GM18507 (cell line): Measurements from ENCODE around the gene NDUFS7.

Experiments used
- DNase-seq: peaks from one replicate; pipeline ENCODE4 v3.0.0; 2011; ENCODE audit warnings: low read depth; ENCODE audit not compliant: insufficient read length; ENCODE audit errors: extremely low spot score
- FAIRE-seq: peaks from 2 replicates; lab custom pipeline; 2011; peaks lifted over from hg19 to GRCh38; lab: Jason Lieb, UNC

Gene NDUFS7

GRCh38 chr19:1425102-1425837 is 41.6 kb downstream of the NDUFS7 start:
- no peak for FAIRE-seq
- no peak for DNase-seq

- DNase-seq (no peak), FAIRE-seq (no peak)
Observed at GRCh38 chr19:1425902-1426301, 42.2 kb downstream of the NDUFS7 start.

GRCh38 chr19:1426736-1427135 is 43.0 kb downstream of the NDUFS7 start:
- FAIRE-seq, result no peak
- no peak for DNase-seq

GRCh38 chr19:1427221-1427920 is 43.7 kb downstream of the NDUFS7 start:
- DNase-seq, result no peak
- no peak for FAIRE-seq

- FAIRE-seq, result no peak
- DNase-seq, result no peak
Observed at GRCh38 chr19:1428738-1429391, 45.2 kb downstream of the NDUFS7 start.

- no peak for FAIRE-seq
- no peak for DNase-seq
Observed at GRCh38 chr19:1429750-1430149, 46.0 kb downstream of the NDUFS7 start.

GRCh38 chr19:1430246-1430645 is 46.5 kb downstream of the NDUFS7 start:
- no peak for DNase-seq
- no peak for FAIRE-seq

- DNase-seq (no peak), FAIRE-seq (no peak)
Observed at GRCh38 chr19:1431759-1432506, 48.2 kb downstream of the NDUFS7 start.

GRCh38 chr19:1432507-1432887 is 48.8 kb downstream of the NDUFS7 start:
- DNase-seq (no peak), FAIRE-seq (no peak)

GRCh38 chr19:1433119-1434039 is 49.7 kb downstream of the NDUFS7 start:
- no peak for DNase-seq
- FAIRE-seq, result no peak

- FAIRE-seq, result no peak
- DNase-seq, result no peak
Observed at GRCh38 chr19:1434040-1434366, 50.3 kb downstream of the NDUFS7 start.

- FAIRE-seq (no peak), DNase-seq (no peak)
Observed at GRCh38 chr19:1434577-1435060, 50.9 kb downstream of the NDUFS7 start.

- DNase-seq (no peak), FAIRE-seq (no peak)
Observed at GRCh38 chr19:1435378-1435989, 51.8 kb downstream of the NDUFS7 start.

- FAIRE-seq (no peak), DNase-seq (no peak)
Observed at GRCh38 chr19:1437609-1438008, 53.9 kb downstream of the NDUFS7 start.

GRCh38 chr19:1438035-1438932 is 54.6 kb downstream of the NDUFS7 start, which contains the start of gene RPS15:
Gene RPS15 (plus strand): TSS chr19:1438396. CDS start chr19:1438426, 30 bp downstream.
- peak; percentile 93 for DNase-seq
- peak; percentile 93 for FAIRE-seq

- FAIRE-seq, result no peak
- no peak for DNase-seq
Observed at GRCh38 chr19:1438933-1439354, 55.2 kb downstream of the NDUFS7 start.
